Uterus (tissue), 2 donors: Measurements from ENCODE around the gene NCOA5.

Experiments used
- POLR2A ChIP-seq, 2 donors: fragments of 450-650 bp; IDR thresholded peaks; one replicate each; pipeline ENCODE4 v1.6.1; 2016; ENCODE audit warnings: antibody characterized with exemption in 2 of 2, mild to moderate bottlenecking in 1 of 2, moderate library complexity in 1 of 2
- TF ChIP-seq, protein P1 (sequence below), 4 experiments: fragments of 200-600 bp in 2 of 4; fragments of 450-650 bp in 2 of 4; sonication (generic) in 2 of 4; IDR thresholded peaks; one replicate each; pipeline ENCODE4 v1.5.1; 2016 to 2019; ENCODE audit warnings: antibody characterized with exemption in 4 of 4, mild to moderate bottlenecking in 2 of 4, moderate library complexity in 1 of 4

- TF ChIP-seq POLR2A (IDR thresholded peaks at IDR 0.05): no peak
- TF ChIP-seq, protein P1, sequence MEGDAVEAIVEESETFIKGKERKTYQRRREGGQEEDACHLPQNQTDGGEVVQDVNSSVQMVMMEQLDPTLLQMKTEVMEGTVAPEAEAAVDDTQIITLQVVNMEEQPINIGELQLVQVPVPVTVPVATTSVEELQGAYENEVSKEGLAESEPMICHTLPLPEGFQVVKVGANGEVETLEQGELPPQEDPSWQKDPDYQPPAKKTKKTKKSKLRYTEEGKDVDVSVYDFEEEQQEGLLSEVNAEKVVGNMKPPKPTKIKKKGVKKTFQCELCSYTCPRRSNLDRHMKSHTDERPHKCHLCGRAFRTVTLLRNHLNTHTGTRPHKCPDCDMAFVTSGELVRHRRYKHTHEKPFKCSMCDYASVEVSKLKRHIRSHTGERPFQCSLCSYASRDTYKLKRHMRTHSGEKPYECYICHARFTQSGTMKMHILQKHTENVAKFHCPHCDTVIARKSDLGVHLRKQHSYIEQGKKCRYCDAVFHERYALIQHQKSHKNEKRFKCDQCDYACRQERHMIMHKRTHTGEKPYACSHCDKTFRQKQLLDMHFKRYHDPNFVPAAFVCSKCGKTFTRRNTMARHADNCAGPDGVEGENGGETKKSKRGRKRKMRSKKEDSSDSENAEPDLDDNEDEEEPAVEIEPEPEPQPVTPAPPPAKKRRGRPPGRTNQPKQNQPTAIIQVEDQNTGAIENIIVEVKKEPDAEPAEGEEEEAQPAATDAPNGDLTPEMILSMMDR (IDR thresholded peaks at IDR 0.05): no peak
These were observed 72.5 kb downstream of the NCOA5 start for GRCh38 chr20:46017272-46017671.
